HFFc6 (cell line): Measurements from ENCODE around the gene DIRAS1. TPM values are rescaled to one million over a fixed set of nuclear protein-coding genes. Genes with fewer than 3 reads are reported as not detected.

ENCODE experiments used
- DNase-seq: peaks from one replicate; pipeline ENCODE4 v3.0.0-alpha.2; 2018
- H3K27ac Mint-ChIP-seq: 2 replicates; pipeline ENCODE4 v1.8.0; 2020; ENCODE audit warnings: mild to moderate bottlenecking, mixed read lengths
- H3K27me3 Mint-ChIP-seq: 2 replicates; pipeline ENCODE4 v1.8.0; 2021; ENCODE audit warnings: mild to moderate bottlenecking, moderate library complexity, mixed read lengths; ENCODE audit not compliant: insufficient read depth
- H3K36me3 Mint-ChIP-seq: 2 replicates; pipeline ENCODE4 v1.8.0; 2021; ENCODE audit warnings: low read depth, mixed read lengths
- H3K4me1 Mint-ChIP-seq: 2 replicates; pipeline ENCODE4 v1.8.0; 2020; ENCODE audit warnings: low read depth, mixed read lengths
- H3K4me3 Mint-ChIP-seq: 2 replicates; pipeline ENCODE4 v1.8.0; 2020; ENCODE audit warnings: mild to moderate bottlenecking, moderate library complexity, mixed read lengths
- H3K9me3 Mint-ChIP-seq: 2 replicates; pipeline ENCODE4 v1.8.0; 2020; ENCODE audit warnings: mild to moderate bottlenecking, mixed read lengths
- total RNA-seq, 6 experiments: library from RNA; stranded (reverse); fragmentation: NEBNext Ultra II Directional; extraction: Animal tissue kit (Norgen Biotek cat#: 25700); gene quantifications; 2 replicates in 1 of 6; 3 replicates in 5 of 6; pipeline ENCODE4 v1.2.3, GENCODE V29; 2021
- TF ChIP-seq, protein P1 (sequence below): fragments of 200-600 bp; sonication (generic); IDR thresholded peaks from 2 replicates; pipeline ENCODE4 v1.5.0; 2021; ENCODE audit warnings: antibody characterized with exemption, mild to moderate bottlenecking

DIRAS1 gene
- total RNA-seq, 6 experiments from 2014 or later = 10.6 to 21.6 (median 12.7) TPM

DNA sequence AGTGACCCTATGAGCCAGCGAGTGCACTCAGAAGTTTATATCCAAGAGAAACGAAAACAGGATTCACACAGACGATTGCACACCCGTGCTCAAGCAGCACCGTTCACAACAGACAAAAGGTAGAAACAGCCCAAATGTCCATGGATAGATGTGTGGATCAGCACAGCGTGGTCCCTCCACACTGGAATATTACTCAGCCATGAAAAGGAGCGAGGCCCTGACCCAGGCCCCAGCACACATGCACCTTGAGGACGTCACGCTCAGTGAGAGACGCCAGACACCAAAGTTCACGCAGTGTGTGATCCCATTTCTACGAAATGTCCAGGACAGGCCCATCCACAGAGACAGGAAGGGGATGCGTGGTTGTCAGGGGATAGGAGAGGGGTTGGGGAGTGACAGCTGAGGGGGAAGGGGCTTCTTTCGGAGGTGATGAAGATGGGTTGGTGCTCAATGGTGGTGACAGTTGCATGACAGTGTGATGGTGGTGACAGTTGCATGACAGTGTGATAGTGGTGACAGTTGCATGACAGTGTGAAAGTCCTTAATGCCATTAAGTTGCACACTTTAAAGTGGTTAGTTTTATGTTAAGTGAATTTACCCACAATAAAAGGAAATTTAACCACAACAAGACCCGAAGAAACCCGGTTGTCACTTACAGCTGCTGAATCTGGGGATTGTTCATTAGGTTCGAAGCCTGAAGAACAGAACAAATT, 37.6 kb upstream of the DIRAS1 start:
- TF ChIP-seq, protein P1, sequence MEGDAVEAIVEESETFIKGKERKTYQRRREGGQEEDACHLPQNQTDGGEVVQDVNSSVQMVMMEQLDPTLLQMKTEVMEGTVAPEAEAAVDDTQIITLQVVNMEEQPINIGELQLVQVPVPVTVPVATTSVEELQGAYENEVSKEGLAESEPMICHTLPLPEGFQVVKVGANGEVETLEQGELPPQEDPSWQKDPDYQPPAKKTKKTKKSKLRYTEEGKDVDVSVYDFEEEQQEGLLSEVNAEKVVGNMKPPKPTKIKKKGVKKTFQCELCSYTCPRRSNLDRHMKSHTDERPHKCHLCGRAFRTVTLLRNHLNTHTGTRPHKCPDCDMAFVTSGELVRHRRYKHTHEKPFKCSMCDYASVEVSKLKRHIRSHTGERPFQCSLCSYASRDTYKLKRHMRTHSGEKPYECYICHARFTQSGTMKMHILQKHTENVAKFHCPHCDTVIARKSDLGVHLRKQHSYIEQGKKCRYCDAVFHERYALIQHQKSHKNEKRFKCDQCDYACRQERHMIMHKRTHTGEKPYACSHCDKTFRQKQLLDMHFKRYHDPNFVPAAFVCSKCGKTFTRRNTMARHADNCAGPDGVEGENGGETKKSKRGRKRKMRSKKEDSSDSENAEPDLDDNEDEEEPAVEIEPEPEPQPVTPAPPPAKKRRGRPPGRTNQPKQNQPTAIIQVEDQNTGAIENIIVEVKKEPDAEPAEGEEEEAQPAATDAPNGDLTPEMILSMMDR = no peak
- Mint-ChIP-seq H3K9me3 (no peaks in the 10 kb centered on the region), H3K4me1 (no peaks in the 10 kb centered on the region), H3K36me3 (0 out of 2 replicates have a peak, but pooled peaks cover 14% of the 10 kb centered on the region), H3K27me3 (no peaks in the 10 kb centered on the region), H3K27ac (no peak overlapping the region), H3K4me3 (no peak overlapping the region)
- DNase-seq = no peak

GRCh38 chr19:2756921-2757881, 36.0 kb upstream of the DIRAS1 start:
- TF ChIP-seq, protein P1 = no peak

GRCh38 chr19:2756477-2756876, 35.3 kb upstream of the DIRAS1 start:
- TF ChIP-seq, protein P1 = no peak
- H3K36me3 Mint-ChIP-seq = 0 out of 2 replicates have a peak, but pooled peaks cover 14% of the 10 kb centered on the region
- no peak for DNase-seq
- H3K4me1 Mint-ChIP-seq = no peaks in the 10 kb centered on the region
- no peak overlapping the region for H3K27ac Mint-ChIP-seq
- no peaks in the 10 kb centered on the region for H3K27me3 Mint-ChIP-seq
- H3K9me3 Mint-ChIP-seq = no peaks in the 10 kb centered on the region
- H3K4me3 Mint-ChIP-seq = no peak overlapping the region

More at GRCh38 chr19:2756921-2757881, 36.0 kb upstream of the DIRAS1 start:
- DNase-seq = no peak
- 0 out of 2 replicates have a peak, but pooled peaks cover 14% of the 10 kb centered on the region for H3K36me3 Mint-ChIP-seq
- H3K27me3 Mint-ChIP-seq = no peaks in the 10 kb centered on the region
- H3K27ac Mint-ChIP-seq = no peak overlapping the region
- H3K4me3 Mint-ChIP-seq = no peak overlapping the region
- no peaks in the 10 kb centered on the region for H3K4me1 Mint-ChIP-seq
- no peaks in the 10 kb centered on the region for H3K9me3 Mint-ChIP-seq

DNA sequence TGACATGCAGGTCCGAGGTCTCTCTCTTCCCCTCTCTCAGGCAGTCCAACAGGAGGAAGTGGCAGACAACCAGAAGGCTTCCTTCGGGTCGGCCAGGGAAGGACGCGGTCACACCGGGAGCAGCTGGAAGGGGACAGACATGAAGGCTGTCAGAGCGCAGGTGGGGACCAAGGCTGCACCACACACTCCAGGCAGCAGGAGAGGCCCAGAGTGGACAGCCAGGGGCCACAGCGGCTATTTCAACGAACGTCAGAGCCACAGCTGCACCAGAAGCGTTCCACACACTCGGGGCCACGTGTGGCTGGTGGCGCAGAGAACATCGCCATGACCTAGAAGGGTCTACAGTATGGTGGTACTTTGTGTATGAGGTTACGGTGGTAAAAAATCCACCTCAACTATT, 34.6 kb upstream of the DIRAS1 start:
- H3K9me3 Mint-ChIP-seq = no peaks in the 10 kb centered on the region
- H3K4me3 Mint-ChIP-seq = no peak overlapping the region
- no peaks in the 10 kb centered on the region; the same call in 1 of the 2 replicates for H3K27me3 Mint-ChIP-seq
- DNase-seq = no peak
- TF ChIP-seq, protein P1 = no peak
- H3K4me1 Mint-ChIP-seq = no peaks in the 10 kb centered on the region
- H3K36me3 Mint-ChIP-seq = 0 out of 2 replicates have a peak, but pooled peaks cover 14% of the 10 kb centered on the region
- no peak overlapping the region for H3K27ac Mint-ChIP-seq

GRCh38 chr19:2755448-2755705, 34.2 kb upstream of the DIRAS1 start:
- Mint-ChIP-seq H3K4me1 (no peaks in the 10 kb centered on the region), H3K27me3 (no peaks in the 10 kb centered on the region; the same call in 1 of the 2 replicates), H3K36me3 (0 out of 2 replicates have a peak, but pooled peaks cover 14% of the 10 kb centered on the region), H3K4me3 (no peak overlapping the region), H3K27ac (no peak overlapping the region), H3K9me3 (no peaks in the 10 kb centered on the region)
- DNase-seq = no peak
- TF ChIP-seq, protein P1 = no peak
